Measurements from ENCODE around the gene CAMKMT. TPM values are rescaled to one million over a fixed set of nuclear protein-coding genes. Genes with fewer than 3 reads are reported as not detected.

CAMKMT gene
- total RNA-seq, 6 experiments from 2014 or later: 5.1 to 8.6 (median 7.0) TPM

DNA sequence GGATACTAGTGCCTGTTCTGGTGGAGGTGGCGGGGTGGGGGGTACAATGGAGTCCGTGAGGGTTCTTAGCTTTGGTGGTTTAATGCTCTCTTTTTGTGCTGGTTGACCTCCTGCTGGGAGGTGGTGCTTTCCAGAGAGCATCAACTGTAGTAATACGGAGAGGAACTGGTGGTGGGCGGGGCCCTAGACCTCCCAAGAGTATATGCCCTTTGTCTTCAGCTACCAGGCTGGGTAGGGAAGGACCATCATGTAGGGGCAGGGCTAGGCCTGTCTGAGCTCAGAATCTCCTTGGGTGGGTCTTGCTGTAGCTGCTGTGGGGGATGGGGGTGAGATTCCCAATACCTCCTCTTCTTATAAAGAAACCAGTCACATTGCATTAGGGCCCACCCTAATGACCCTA lies 27.1 kb downstream of the CAMKMT start:
- TF ChIP-seq, protein P1, sequence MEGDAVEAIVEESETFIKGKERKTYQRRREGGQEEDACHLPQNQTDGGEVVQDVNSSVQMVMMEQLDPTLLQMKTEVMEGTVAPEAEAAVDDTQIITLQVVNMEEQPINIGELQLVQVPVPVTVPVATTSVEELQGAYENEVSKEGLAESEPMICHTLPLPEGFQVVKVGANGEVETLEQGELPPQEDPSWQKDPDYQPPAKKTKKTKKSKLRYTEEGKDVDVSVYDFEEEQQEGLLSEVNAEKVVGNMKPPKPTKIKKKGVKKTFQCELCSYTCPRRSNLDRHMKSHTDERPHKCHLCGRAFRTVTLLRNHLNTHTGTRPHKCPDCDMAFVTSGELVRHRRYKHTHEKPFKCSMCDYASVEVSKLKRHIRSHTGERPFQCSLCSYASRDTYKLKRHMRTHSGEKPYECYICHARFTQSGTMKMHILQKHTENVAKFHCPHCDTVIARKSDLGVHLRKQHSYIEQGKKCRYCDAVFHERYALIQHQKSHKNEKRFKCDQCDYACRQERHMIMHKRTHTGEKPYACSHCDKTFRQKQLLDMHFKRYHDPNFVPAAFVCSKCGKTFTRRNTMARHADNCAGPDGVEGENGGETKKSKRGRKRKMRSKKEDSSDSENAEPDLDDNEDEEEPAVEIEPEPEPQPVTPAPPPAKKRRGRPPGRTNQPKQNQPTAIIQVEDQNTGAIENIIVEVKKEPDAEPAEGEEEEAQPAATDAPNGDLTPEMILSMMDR (IDR thresholded peaks at IDR 0.05): no peak
- H3K36me3 Mint-ChIP-seq (ENCODE audit: low read depth): peaks cover 13% of the 10 kb centered on the region
- no peak for DNase-seq
- no peaks in the 10 kb centered on the region; the same call in 1 of the 2 replicates for H3K27me3 Mint-ChIP-seq (ENCODE audit: insufficient read depth)
- H3K4me1 Mint-ChIP-seq (ENCODE audit: low read depth): no peaks in the 10 kb centered on the region
- no peak overlapping the region for H3K27ac Mint-ChIP-seq
- no peak overlapping the region for H3K4me3 Mint-ChIP-seq
- H3K9me3 Mint-ChIP-seq: peaks cover 7% of the 10 kb centered on the region; the same call in 1 of the 2 replicates

DNA sequence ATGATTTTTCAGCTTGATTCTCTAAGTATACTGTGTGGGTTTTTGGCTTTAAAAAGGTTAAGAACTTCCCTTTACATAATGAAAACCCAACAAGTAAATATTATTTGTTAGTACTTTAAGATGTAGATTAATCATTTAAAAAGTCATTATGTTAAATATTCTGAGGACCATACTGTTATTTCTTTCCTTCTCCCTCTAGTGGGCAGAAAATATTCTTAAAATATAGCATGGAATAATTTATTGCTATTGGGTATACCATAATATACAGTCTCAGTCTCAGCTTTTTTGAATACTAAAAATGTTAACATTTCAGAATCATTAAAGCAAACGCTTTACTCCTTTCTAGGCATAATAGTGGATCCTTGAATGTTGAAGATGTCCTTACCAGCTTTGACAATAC lies 28.1 kb downstream of the CAMKMT start:
- no peak for DNase-seq

DNA sequence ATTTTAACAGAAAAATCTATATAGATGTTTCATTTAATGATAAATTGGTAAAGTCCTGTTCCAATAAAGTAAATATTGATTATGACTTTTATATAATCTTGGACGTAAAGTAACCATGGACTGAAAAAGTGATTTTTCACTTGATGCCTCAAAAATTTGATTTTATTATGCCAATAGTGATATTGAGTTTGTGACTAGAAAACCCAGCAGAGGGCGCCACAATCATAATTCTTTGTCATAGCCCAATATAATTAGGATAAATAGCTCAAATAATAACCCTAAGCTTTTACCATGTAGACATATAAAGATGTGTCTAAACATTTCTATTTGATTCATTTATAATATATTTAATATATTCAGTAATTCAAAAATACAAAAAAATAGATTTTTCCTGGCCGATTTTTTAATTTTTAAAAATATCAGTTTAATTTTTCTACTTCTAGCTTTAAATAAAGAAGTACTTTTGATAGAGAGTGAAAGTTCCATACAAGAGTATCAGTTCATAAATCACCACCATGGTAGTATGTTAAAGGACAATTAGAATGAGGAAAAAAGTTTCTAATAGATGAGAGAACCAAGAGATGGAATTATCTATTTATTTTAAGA lies 30.7 kb downstream of the CAMKMT start:
- peaks cover 5% of the 10 kb centered on the region for H3K4me1 Mint-ChIP-seq (ENCODE audit: low read depth)
- H3K27ac Mint-ChIP-seq: no peak overlapping the region
- H3K4me3 Mint-ChIP-seq: no peak overlapping the region
- no peaks in the 10 kb centered on the region; the same call in 1 of the 2 replicates for H3K27me3 Mint-ChIP-seq (ENCODE audit: insufficient read depth)
- peak; percentile 24 for DNase-seq
- no peaks in the 10 kb centered on the region for H3K9me3 Mint-ChIP-seq
- no peaks in the 10 kb centered on the region for H3K36me3 Mint-ChIP-seq (ENCODE audit: low read depth)
- TF ChIP-seq, protein P1 (IDR thresholded peaks at IDR 0.05): peak; percentile 87

More for the DNA sequence above, 28.1 kb downstream of the CAMKMT start:
- H3K4me1 Mint-ChIP-seq (ENCODE audit: low read depth): no peaks in the 10 kb centered on the region
- no peaks in the 10 kb centered on the region; the same call in 1 of the 2 replicates for H3K27me3 Mint-ChIP-seq (ENCODE audit: insufficient read depth)
- H3K4me3 Mint-ChIP-seq: no peak overlapping the region
- TF ChIP-seq, protein P1 (IDR thresholded peaks at IDR 0.05): peak; percentile 77
- H3K27ac Mint-ChIP-seq: no peak overlapping the region
- H3K9me3 Mint-ChIP-seq: peaks cover 3% of the 10 kb centered on the region; the same call in 1 of the 2 replicates
- H3K36me3 Mint-ChIP-seq (ENCODE audit: low read depth): peaks cover 4% of the 10 kb centered on the region

DNA sequence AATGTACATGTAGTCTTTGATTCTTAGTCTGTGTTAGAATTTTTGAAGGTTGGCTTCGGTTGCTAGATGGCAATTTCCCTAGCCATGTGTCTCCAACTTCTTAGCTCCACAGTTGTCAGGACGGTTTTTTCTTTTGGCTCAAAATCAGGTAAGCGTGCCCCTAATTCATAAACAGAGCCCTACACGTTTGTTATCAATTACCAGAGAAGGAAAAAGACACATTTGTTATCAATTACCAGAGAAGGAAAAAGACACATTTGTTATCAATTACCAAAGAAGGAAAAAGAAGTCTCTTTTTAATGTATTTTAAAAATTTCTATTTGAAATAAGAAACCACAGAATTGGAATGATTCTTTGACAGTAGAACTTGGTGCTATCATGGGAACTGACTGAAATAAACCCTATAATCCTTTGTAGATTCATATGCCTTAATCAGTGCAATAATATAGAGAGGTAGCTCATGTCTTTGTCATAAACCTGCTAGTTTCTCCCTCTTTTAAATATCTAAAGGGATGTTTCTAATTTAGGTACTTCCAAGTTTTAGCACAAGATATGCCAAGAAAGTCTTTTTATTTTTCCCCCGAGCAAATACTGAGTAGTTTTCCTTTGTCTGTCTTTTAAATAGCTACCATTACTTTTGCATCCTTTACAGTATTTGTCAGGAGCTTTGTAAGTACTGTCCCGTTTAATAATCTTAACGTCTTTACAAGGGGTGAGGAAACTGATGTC lies 35.9 kb downstream of the CAMKMT start:
- DNase-seq: no peak
- Mint-ChIP-seq H3K27me3 (ENCODE audit: insufficient read depth) (no peaks in the 10 kb centered on the region; the same call in 1 of the 2 replicates), H3K36me3 (ENCODE audit: low read depth) (no peaks in the 10 kb centered on the region), H3K4me3 (peak overlapping the region; percentile 86), H3K9me3 (no peaks in the 10 kb centered on the region), H3K4me1 (ENCODE audit: low read depth) (peaks cover 28% of the 10 kb centered on the region), H3K27ac (peak overlapping the region; percentile 58; the same call in 1 of the 2 replicates)
- TF ChIP-seq, protein P1 (IDR thresholded peaks at IDR 0.05): no peak

DNA sequence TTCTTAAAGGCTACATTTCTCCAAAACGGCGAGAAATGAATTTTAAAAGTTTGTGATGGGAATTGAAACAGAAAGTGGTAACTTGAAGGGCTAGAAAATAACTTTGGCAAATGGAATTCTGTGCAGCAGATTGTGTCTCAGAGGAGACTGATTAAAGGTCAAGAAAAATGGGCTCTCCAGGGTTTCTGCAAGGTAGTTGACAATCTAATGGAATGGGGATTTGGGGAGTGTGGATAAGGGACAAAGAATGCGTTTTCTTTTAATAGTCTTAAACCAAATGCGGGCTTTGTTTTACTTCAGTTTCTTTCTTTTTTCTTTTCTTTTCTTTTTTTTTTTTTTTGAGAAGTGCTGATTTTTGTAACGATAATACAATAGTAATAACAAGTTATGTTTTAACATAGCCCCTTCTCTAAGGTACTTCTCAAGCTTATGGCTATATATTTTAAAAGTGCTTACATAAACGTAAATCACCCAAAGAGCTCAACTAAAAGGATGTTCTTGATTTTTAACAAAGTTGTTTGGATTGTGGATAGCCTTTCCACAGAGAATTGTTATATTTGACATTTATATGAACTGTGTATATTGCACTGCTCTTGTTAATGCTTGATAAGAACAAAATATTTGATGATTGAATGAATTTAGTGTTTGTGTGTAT lies 36.6 kb downstream of the CAMKMT start:
- Mint-ChIP-seq H3K36me3 (ENCODE audit: low read depth) (no peaks in the 10 kb centered on the region), H3K9me3 (no peaks in the 10 kb centered on the region), H3K4me1 (ENCODE audit: low read depth) (peaks cover 28% of the 10 kb centered on the region), H3K4me3 (peak overlapping the region; percentile 86), H3K27ac (peak overlapping the region; percentile 58; the same call in 1 of the 2 replicates), H3K27me3 (ENCODE audit: insufficient read depth) (no peaks in the 10 kb centered on the region; the same call in 1 of the 2 replicates)
- TF ChIP-seq, protein P1 (IDR thresholded peaks at IDR 0.05): no peak
- no peak for DNase-seq
